ENCODE measurements around the gene GUCA2B.

- TF ChIP-seq CTCF (IDR thresholded peaks at IDR 0.05) (no peak), POLR2A (IDR thresholded peaks at IDR 0.05) (no peak)
Measured at GRCh38 chr1:42195841-42196240, 42.6 kb downstream of the GUCA2B start.

All from esophagus squamous epithelium (tissue), 4 donors.